Smooth muscle cell (in vitro differentiated cells): Measurements from ENCODE around the gene ZNF221. TPM values are rescaled to one million over a fixed set of nuclear protein-coding genes. Genes with fewer than 3 reads are reported as not detected.

Experiments used
- DNase-seq: peaks from one replicate; lab custom pipeline; 2025; ENCODE audit not compliant: unreplicated experiment; lab: John Stamatoyannopoulos, UW
- H2AFZ ChIP-seq: fragments of 200-600 bp; sonication (generic); 2 replicates; pipeline ENCODE4 v1.6.0; 2016; ENCODE audit warnings: antibody characterized with exemption, low read depth, mild to moderate bottlenecking
- H3F3A ChIP-seq: fragments of 200-600 bp; sonication (generic); 2 replicates; pipeline ENCODE4 v1.6.0; 2017; ENCODE audit warnings: antibody characterized with exemption, low read depth
- H3K27ac ChIP-seq: fragments of 200-600 bp; sonication (generic); 2 replicates; pipeline ENCODE4 v1.5.1; 2016; ENCODE audit warnings: low read depth, mild to moderate bottlenecking
- H3K27me3 ChIP-seq: fragments of 200-600 bp; sonication (generic); 2 replicates; pipeline ENCODE4 v1.6.1; 2016; ENCODE audit warnings: low read depth, mild to moderate bottlenecking
- H3K36me3 ChIP-seq: fragments of 200-600 bp; sonication (generic); 2 replicates; pipeline ENCODE4 v1.5.1; 2016; ENCODE audit warnings: low read depth
- H3K4me1 ChIP-seq: fragments of 200-600 bp; sonication (generic); 2 replicates; pipeline ENCODE4 v1.5.1; 2016; ENCODE audit warnings: low read depth
- H3K4me2 ChIP-seq: fragments of 200-600 bp; sonication (generic); 2 replicates; pipeline ENCODE4 v1.6.0; 2016; ENCODE audit warnings: mild to moderate bottlenecking
- H3K4me3 ChIP-seq: fragments of 200-600 bp; sonication (generic); 2 replicates; pipeline ENCODE4 v1.5.1; 2016; ENCODE audit warnings: mild to moderate bottlenecking
- H3K79me2 ChIP-seq: fragments of 200-600 bp; sonication (generic); 2 replicates; pipeline ENCODE4 v1.6.0; 2016; ENCODE audit warnings: low read depth, mild to moderate bottlenecking
- H3K9ac ChIP-seq: fragments of 200-600 bp; sonication (generic); 2 replicates; pipeline ENCODE4 v1.6.0; 2016; ENCODE audit warnings: low read depth
- H3K9me3 ChIP-seq: fragments of 200-600 bp; sonication (generic); replicated peaks from 2 replicates; pipeline ENCODE4 v1.5.1; 2016; ENCODE audit warnings: low read depth
- H4K20me1 ChIP-seq: fragments of 200-600 bp; sonication (generic); 2 replicates; pipeline ENCODE4 v1.6.0; 2016; ENCODE audit warnings: low read depth
- WGBS: methylation state at CpG from one replicate; pipeline ENCODE4 v1.1.7; 2016; ENCODE audit warnings: low lambda C conversion rate; 5-methylcytosine and 5-hydroxymethylcytosine counted together
- polyA plus RNA-seq: library from polyadenylated mRNA; unstranded; fragments of >200 nt; fragmentation: Nextera tagmentation; extraction: Ambion mirVana; gene quantifications from 2 replicates; pipeline ENCODE4 v1.2.1, GENCODE V29; 2016
- total RNA-seq: library from RNA; depleted of rRNA; stranded (reverse); fragments of >200 nt; gene quantifications from 2 replicates; pipeline ENCODE4 v1.2.3, GENCODE V29; 2014
- TF ChIP-seq, protein P1 (sequence below): fragments of 200-600 bp; sonication (generic); IDR thresholded peaks from 2 replicates; pipeline ENCODE4 v1.5.1; 2017; ENCODE audit warnings: borderline replicate concordance, mild to moderate bottlenecking, antibody characterized with exemption; ENCODE audit not compliant: insufficient read depth, poor library complexity, severe bottlenecking

Gene ZNF221
- total and polyA plus RNA-seq, 2 experiments from 2014 or later: 1.3 to 6.6 TPM

DNA sequence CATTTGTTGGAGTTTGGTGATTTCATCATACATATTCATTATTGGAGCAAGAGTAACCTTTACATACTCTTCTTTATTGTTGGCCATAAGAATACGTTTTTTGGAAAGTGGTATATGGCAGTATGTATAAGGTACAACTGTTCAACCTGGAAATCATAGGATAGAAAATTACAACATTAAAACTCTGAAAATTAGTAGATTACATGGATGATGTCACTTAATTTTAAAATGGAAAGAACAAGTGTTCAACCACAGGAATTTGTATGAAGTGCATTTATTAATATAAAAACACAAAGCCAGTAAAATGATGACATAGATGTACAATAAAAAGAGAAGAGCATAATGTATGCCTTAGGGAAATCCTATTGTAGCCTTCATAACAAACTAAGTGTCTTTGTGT, 25.7 kb downstream of the ZNF221 start:
- Histone ChIP-seq H3K4me1 (no peaks in the 10 kb centered on the region), H3K9me3 (peaks cover 38% of the 10 kb centered on the region), H3F3A (no peaks in the 10 kb centered on the region), H3K4me2 (no peak overlapping the region), H3K4me3 (no peak overlapping the region), H3K27ac (no peak overlapping the region), H3K27me3 (no peaks in the 10 kb centered on the region), H4K20me1 (no peaks in the 10 kb centered on the region), H3K36me3 (peaks cover 8% of the 10 kb centered on the region), H3K9ac (no peak overlapping the region), H3K79me2 (no peaks in the 10 kb centered on the region), H2AFZ (no peak overlapping the region)
- TF ChIP-seq, protein P1, sequence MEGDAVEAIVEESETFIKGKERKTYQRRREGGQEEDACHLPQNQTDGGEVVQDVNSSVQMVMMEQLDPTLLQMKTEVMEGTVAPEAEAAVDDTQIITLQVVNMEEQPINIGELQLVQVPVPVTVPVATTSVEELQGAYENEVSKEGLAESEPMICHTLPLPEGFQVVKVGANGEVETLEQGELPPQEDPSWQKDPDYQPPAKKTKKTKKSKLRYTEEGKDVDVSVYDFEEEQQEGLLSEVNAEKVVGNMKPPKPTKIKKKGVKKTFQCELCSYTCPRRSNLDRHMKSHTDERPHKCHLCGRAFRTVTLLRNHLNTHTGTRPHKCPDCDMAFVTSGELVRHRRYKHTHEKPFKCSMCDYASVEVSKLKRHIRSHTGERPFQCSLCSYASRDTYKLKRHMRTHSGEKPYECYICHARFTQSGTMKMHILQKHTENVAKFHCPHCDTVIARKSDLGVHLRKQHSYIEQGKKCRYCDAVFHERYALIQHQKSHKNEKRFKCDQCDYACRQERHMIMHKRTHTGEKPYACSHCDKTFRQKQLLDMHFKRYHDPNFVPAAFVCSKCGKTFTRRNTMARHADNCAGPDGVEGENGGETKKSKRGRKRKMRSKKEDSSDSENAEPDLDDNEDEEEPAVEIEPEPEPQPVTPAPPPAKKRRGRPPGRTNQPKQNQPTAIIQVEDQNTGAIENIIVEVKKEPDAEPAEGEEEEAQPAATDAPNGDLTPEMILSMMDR: no peak
- DNase-seq: no peak
- WGBS: 93% methylated on average over 1 of the region's 1 CpG

DNA sequence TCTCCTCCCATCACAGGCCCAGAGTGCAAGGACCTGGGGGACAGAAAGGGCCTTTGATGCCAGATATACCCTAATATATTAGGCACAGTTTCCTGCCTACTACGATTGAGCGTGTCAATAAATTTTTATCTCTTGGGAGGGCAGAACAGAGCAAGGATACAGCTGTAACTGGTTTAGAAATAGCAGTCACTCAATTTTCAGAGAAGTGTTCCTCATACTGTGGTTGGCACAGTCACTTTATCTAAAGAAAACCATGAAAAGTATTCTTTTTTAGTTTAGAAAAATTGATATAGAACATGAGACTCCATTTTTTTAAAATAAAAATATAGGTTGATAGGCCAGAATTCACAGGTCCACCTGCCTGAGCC, 32.5 kb downstream of the ZNF221 start:
- no peak overlapping the region for H3K27ac ChIP-seq
- TF ChIP-seq, protein P1: no peak
- no peaks in the 10 kb centered on the region for H4K20me1 ChIP-seq
- H3K9me3 ChIP-seq: no peaks in the 10 kb centered on the region
- no peaks in the 10 kb centered on the region for H3K36me3 ChIP-seq
- peak overlapping the region; percentile 97 for H2AFZ ChIP-seq
- H3F3A ChIP-seq: no peaks in the 10 kb centered on the region
- DNase-seq: no peak
- peak overlapping the region; percentile 99 for H3K4me2 ChIP-seq
- peaks cover 10% of the 10 kb centered on the region for H3K4me1 ChIP-seq
- no peaks in the 10 kb centered on the region for H3K27me3 ChIP-seq
- 82% methylated on average over 2 of the region's 2 CpGs for WGBS
- H3K9ac ChIP-seq: no peak overlapping the region
- peak overlapping the region; percentile 83 for H3K4me3 ChIP-seq
- H3K79me2 ChIP-seq: peaks cover 24% of the 10 kb centered on the region

DNA sequence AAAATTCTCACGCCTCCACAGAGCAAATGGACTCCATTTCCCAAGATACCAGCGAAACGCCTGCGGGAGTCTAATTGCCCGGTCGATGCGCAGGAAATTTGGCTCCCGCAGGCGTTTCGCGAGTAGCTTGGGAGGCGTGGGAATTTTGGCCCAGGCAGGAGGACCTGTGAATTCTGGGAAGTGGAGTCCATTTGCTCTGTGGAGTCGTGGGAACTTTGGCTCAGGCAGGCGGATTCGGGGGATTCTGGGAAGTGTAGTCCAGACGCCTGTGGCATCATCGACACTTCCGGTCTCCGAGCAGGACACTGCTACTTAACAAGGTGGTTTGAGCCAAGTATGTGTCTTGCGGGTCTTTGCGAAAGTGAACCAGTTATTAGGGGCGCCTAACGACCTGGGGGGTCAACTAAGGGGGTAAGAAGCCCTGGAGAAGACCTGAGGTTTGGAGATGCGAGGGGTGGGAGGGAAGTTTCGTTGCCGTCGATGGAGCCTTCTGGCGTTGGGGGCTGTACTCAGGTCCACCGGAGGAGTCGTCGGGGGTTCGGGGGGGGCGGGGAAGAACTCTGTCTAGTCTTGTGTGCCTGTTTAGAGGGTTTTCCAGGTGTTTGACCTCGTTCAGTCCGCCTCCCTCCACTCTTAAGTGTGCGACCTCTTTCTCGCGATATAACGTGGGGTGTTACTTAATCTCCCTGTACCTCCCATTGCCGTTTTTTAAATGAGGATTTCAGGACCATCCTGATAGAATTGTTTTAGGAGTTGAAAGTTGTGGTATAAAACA, 33.1 kb downstream of the ZNF221 start, which contains the start of gene ZNF155:
ZNF155 (plus strand) TSS at position 277 of the 775 bp plus-strand sequence. CDS start 4,356 bp downstream, outside the sequence.
- peaks cover 3% of the 10 kb centered on the region for H3K36me3 ChIP-seq
- TF ChIP-seq, protein P1: no peak
- peak within 1 kb of the TSS; percentile 85 for H3K9ac ChIP-seq
- H2AFZ ChIP-seq: peak within 1 kb of the TSS; percentile 97
- H4K20me1 ChIP-seq: no peaks in the 10 kb centered on the region
- peaks cover 24% of the 10 kb centered on the region for H3K79me2 ChIP-seq
- peak; percentile 28 for DNase-seq
- 1% methylated on average over 35 of the region's 40 CpGs for WGBS
- H3K4me3 ChIP-seq: peak within 1 kb of the TSS; percentile 83
- peaks cover 10% of the 10 kb centered on the region for H3K4me1 ChIP-seq
- peak within 1 kb of the TSS; percentile 99 for H3K4me2 ChIP-seq
- H3K27ac ChIP-seq: no peak within 1 kb of the TSS
- no peaks in the 10 kb centered on the region for H3F3A ChIP-seq
- H3K27me3 ChIP-seq: no peaks in the 10 kb centered on the region
- H3K9me3 ChIP-seq: no peaks in the 10 kb centered on the region

DNA sequence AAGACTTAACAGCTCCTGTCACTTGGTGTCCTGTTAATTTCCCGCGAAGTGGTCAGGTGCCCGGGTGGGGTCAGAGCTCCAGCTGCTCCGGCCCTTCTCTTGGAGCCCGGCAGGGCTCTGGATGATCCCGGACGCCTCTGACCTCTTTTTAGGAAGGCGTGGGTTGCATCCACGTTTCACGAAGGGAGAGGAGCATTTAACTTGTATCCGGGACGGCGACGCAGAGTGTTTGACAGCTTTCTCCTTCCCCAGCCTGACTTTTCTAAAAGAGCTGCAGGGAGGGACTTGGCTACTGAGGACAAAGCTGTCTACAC, 33.6 kb downstream of the ZNF221 start:
- Histone ChIP-seq H3K4me2 (peak overlapping the region; percentile 99), H3K4me3 (peak overlapping the region; percentile 83), H3K9me3 (no peaks in the 10 kb centered on the region), H3K4me1 (peaks cover 10% of the 10 kb centered on the region), H3F3A (no peaks in the 10 kb centered on the region), H2AFZ (peak overlapping the region; percentile 97), H3K79me2 (peaks cover 24% of the 10 kb centered on the region), H4K20me1 (no peaks in the 10 kb centered on the region), H3K27me3 (no peaks in the 10 kb centered on the region), H3K9ac (peak overlapping the region; percentile 85), H3K36me3 (peaks cover 8% of the 10 kb centered on the region), H3K27ac (no peak overlapping the region)
- no peak for DNase-seq
- 18% methylated on average over 14 of the region's 14 CpGs for WGBS
- TF ChIP-seq, protein P1: no peak
